HUES48 (cell line): ENCODE measurements around the gene PDCD4.

Source experiments
- H3K27ac ChIP-seq: one replicate; pipeline ENCODE4 v1.7.0; 2013; ENCODE audit warnings: low read depth, low read length, inconsistent platforms
- H3K27me3 ChIP-seq: 2 replicates; pipeline ENCODE4 v1.6.1; 2013; ENCODE audit warnings: mild to moderate bottlenecking, low read length; ENCODE audit not compliant: control insufficient read depth, insufficient read depth
- H3K36me3 ChIP-seq: 2 replicates; pipeline ENCODE4 v1.6.1; 2013; ENCODE audit warnings: low read length; ENCODE audit not compliant: control insufficient read depth, insufficient read depth
- H3K4me1 ChIP-seq: 2 replicates; pipeline ENCODE4 v1.6.1; 2013; ENCODE audit warnings: mild to moderate bottlenecking, low read length; ENCODE audit not compliant: control insufficient read depth, insufficient read depth
- H3K4me3 ChIP-seq: 2 replicates; pipeline ENCODE4 v1.5.1; 2013; ENCODE audit warnings: mild to moderate bottlenecking, low read depth, low read length
- H3K9ac ChIP-seq: 2 replicates; pipeline ENCODE4 v1.6.1; 2013; ENCODE audit warnings: mild to moderate bottlenecking, low read depth, low read length, moderate library complexity
- H3K9me3 ChIP-seq: 2 replicates; pipeline ENCODE4 v1.6.1; 2013; ENCODE audit warnings: low read length; ENCODE audit not compliant: control insufficient read depth, insufficient read depth

PDCD4 gene

GRCh38 chr10:110927461-110927860 lies 55.7 kb downstream of the PDCD4 start:
- H3K27me3 ChIP-seq = no peaks in the 10 kb centered on the region
- H3K4me3 ChIP-seq = no peak overlapping the region
- H3K36me3 ChIP-seq = no peaks in the 10 kb centered on the region
- H3K27ac ChIP-seq = no peak overlapping the region
- H3K9me3 ChIP-seq = no peaks in the 10 kb centered on the region
- H3K9ac ChIP-seq = no peak overlapping the region
- peaks cover 32% of the 10 kb centered on the region for H3K4me1 ChIP-seq

- Histone ChIP-seq H3K4me1 (peaks cover 33% of the 10 kb centered on the region), H3K27ac (no peak overlapping the region)
Observed at GRCh38 chr10:110931769-110932381, 60.1 kb downstream of the PDCD4 start.

GRCh38 chr10:110932505-110933180 lies 60.9 kb downstream of the PDCD4 start:
- Histone ChIP-seq H3K9me3 (no peaks in the 10 kb centered on the region), H3K4me1 (peaks cover 33% of the 10 kb centered on the region), H3K36me3 (no peaks in the 10 kb centered on the region), H3K9ac (no peak overlapping the region), H3K4me3 (no peak overlapping the region), H3K27me3 (no peaks in the 10 kb centered on the region), H3K27ac (no peak overlapping the region)

More at GRCh38 chr10:110931769-110932381, 60.1 kb downstream of the PDCD4 start:
- H3K4me3 ChIP-seq = no peak overlapping the region
- no peaks in the 10 kb centered on the region for H3K36me3 ChIP-seq
- no peaks in the 10 kb centered on the region for H3K9me3 ChIP-seq
- no peaks in the 10 kb centered on the region for H3K27me3 ChIP-seq
- no peak overlapping the region for H3K9ac ChIP-seq

- H3K27ac ChIP-seq = no peak overlapping the region
- no peak overlapping the region for H3K9ac ChIP-seq
- no peaks in the 10 kb centered on the region for H3K36me3 ChIP-seq
- no peak overlapping the region for H3K4me3 ChIP-seq
- H3K4me1 ChIP-seq = peaks cover 8% of the 10 kb centered on the region
- H3K9me3 ChIP-seq = no peaks in the 10 kb centered on the region
- H3K27me3 ChIP-seq = no peaks in the 10 kb centered on the region
Observed at GRCh38 chr10:110936757-110937156, 65.0 kb downstream of the PDCD4 start.

GRCh38 chr10:110939419-110939818 lies 67.7 kb downstream of the PDCD4 start:
- Histone ChIP-seq H3K4me3 (no peak overlapping the region), H3K27me3 (no peaks in the 10 kb centered on the region), H3K27ac (no peak overlapping the region), H3K9ac (no peak overlapping the region), H3K36me3 (no peaks in the 10 kb centered on the region), H3K4me1 (0 out of 2 replicates have a peak, but pooled peaks cover 6% of the 10 kb centered on the region), H3K9me3 (no peaks in the 10 kb centered on the region)

- Histone ChIP-seq H3K4me1 (peaks cover 18% of the 10 kb centered on the region; the same call in 1 of the 2 replicates), H3K27me3 (no peaks in the 10 kb centered on the region), H3K4me3 (no peak overlapping the region), H3K9me3 (no peaks in the 10 kb centered on the region), H3K9ac (no peak overlapping the region), H3K27ac (no peak overlapping the region), H3K36me3 (no peaks in the 10 kb centered on the region)
Observed at GRCh38 chr10:110944792-110945396, 73.2 kb downstream of the PDCD4 start.

- Histone ChIP-seq H3K4me3 (no peak overlapping the region), H3K4me1 (peaks cover 18% of the 10 kb centered on the region; the same call in 1 of the 2 replicates), H3K9ac (no peak overlapping the region), H3K36me3 (no peaks in the 10 kb centered on the region), H3K9me3 (no peaks in the 10 kb centered on the region), H3K27me3 (no peaks in the 10 kb centered on the region), H3K27ac (no peak overlapping the region)
Observed at GRCh38 chr10:110946496-110946895, 74.8 kb downstream of the PDCD4 start.

- H3K36me3 ChIP-seq = 0 out of 2 replicates have a peak, but pooled peaks cover 1% of the 10 kb centered on the region
- no peaks in the 10 kb centered on the region for H3K27me3 ChIP-seq
- H3K27ac ChIP-seq = no peak overlapping the region
- H3K4me3 ChIP-seq = no peak overlapping the region
- no peak overlapping the region for H3K9ac ChIP-seq
- no peaks in the 10 kb centered on the region for H3K9me3 ChIP-seq
- H3K4me1 ChIP-seq = peaks cover 16% of the 10 kb centered on the region; the same call in 1 of the 2 replicates
Observed at GRCh38 chr10:110947061-110947595, 75.4 kb downstream of the PDCD4 start.
